Mucosa of descending colon (tissue), 3 donors: ENCODE measurements around the gene OTC. TPM values are rescaled to one million over a fixed set of nuclear protein-coding genes. Genes with fewer than 3 reads are reported as not detected.

Source experiments
- ATAC-seq: fragments of 200-7000 bp; cut with Tn5 transposase; one replicate; pipeline ENCODE4 v1.9.1; 2020; ENCODE audit warnings: mild to moderate bottlenecking, moderate library complexity
- DNase-seq, 3 donors: peaks; one replicate each; pipeline ENCODE4 v3.0.0-alpha.2; 2020
- H3K36me3 ChIP-seq: fragments of 200-600 bp; one replicate; pipeline ENCODE4 v1.8.0; 2021; ENCODE audit warnings: low read depth, mild to moderate bottlenecking
- H3K4me1 ChIP-seq: fragments of 200-600 bp; one replicate; pipeline ENCODE4 v1.8.0; 2021; ENCODE audit warnings: low read depth, mild to moderate bottlenecking
- H3K4me3 ChIP-seq: fragments of 200-600 bp; one replicate; pipeline ENCODE4 v1.8.0; 2021; ENCODE audit warnings: mild to moderate bottlenecking
- H3K9me3 ChIP-seq: fragments of 200-600 bp; one replicate; pipeline ENCODE4 v1.8.0; 2021; ENCODE audit warnings: mild to moderate bottlenecking
- intact Hi-C, 2 donors: fragments of 100-400 bp; cut with DNase I in 1 of 2; cut with micrococcal nuclease in 1 of 2; formaldehyde crosslinking; loops; one replicate each; pipeline versions ENCODE4 v1.11.0 to v1.11.1; 2022; cut with DNase I, micrococcal nuclease
- total RNA-seq, 3 donors: library from RNA; stranded (reverse); fragmentation: NEBNext Ultra II Directional in 2 of 3; extraction: Animal tissue kit (Norgen Biotek cat#: 25700) in 2 of 3; gene quantifications; one replicate each; pipeline versions ENCODE4 v1.2.1 to v1.2.4, GENCODE V29; 2021 to 2023
- TF ChIP-seq, protein P1 (sequence below): fragments of 200-600 bp; IDR thresholded peaks from one replicate; pipeline ENCODE4 v1.8.0; 2022; ENCODE audit warnings: antibody characterized with exemption, mild to moderate bottlenecking
- donor health status: DM: no; HTN: no; CAD: no; lungs with moderate emphysema.
- donor health status: DM: no; HTN: no; CAD: no.
- donor health status: DM: no; HTN: yes; CAD: no.

Gene OTC
- total RNA-seq, 3 donors from 2014 or later: 1.6 to 6.3 (median 3.3) TPM

DNA sequence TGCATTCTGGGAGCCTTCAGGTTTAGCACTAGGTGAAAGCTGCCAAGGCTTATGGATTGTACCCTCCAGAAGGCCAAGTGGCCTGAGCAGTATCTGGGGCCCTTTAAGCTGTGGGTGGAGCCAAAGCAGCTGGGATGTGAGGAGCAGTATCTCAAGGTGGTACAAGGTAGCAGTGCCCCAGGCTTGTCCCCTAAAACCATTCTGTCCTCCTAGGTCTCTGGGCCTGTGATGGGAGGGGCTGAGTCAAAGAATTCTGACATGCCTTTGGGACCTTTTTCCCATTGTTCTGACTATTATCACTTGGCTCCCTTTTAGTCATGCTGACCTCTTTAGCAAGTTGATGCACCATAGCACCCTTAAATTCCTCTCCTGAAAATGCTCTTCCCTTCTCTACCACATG lies 109.9 kb downstream of the OTC start:
- Histone ChIP-seq H3K4me3 (no peak overlapping the region), H3K4me1 (no peaks in the 10 kb centered on the region), H3K36me3 (no peaks in the 10 kb centered on the region), H3K9me3 (no peaks in the 10 kb centered on the region)
- intact Hi-C loops: no loop called here
- ATAC-seq (no peak), DNase-seq (no peak)
- TF ChIP-seq, protein P1, sequence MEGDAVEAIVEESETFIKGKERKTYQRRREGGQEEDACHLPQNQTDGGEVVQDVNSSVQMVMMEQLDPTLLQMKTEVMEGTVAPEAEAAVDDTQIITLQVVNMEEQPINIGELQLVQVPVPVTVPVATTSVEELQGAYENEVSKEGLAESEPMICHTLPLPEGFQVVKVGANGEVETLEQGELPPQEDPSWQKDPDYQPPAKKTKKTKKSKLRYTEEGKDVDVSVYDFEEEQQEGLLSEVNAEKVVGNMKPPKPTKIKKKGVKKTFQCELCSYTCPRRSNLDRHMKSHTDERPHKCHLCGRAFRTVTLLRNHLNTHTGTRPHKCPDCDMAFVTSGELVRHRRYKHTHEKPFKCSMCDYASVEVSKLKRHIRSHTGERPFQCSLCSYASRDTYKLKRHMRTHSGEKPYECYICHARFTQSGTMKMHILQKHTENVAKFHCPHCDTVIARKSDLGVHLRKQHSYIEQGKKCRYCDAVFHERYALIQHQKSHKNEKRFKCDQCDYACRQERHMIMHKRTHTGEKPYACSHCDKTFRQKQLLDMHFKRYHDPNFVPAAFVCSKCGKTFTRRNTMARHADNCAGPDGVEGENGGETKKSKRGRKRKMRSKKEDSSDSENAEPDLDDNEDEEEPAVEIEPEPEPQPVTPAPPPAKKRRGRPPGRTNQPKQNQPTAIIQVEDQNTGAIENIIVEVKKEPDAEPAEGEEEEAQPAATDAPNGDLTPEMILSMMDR: no peak

DNA sequence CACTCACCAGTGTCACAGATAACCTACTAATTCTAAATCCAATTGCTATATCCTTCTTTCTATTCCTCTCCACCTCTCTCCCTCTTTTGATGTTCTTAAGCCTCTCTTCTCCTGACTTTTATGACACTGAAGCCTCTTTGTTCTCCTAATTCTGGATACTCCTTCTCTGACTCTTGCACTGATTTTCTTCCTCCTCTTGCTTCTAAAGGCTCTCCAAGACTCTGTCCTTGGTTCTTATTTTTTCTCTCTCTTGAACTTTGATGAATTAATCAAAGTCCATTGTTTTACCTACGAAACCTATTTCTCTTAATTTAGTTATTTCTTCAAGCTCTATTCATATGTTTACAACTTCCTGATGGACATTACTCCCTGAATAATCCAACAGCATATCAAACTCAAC lies 113.3 kb downstream of the OTC start:
- Histone ChIP-seq H3K9me3 (no peaks in the 10 kb centered on the region), H3K4me3 (no peak overlapping the region), H3K36me3 (no peaks in the 10 kb centered on the region), H3K4me1 (no peaks in the 10 kb centered on the region)
- DNase-seq: no peak
- no peak for ATAC-seq
- intact Hi-C loops: no loop called here
- TF ChIP-seq, protein P1: no peak

DNA sequence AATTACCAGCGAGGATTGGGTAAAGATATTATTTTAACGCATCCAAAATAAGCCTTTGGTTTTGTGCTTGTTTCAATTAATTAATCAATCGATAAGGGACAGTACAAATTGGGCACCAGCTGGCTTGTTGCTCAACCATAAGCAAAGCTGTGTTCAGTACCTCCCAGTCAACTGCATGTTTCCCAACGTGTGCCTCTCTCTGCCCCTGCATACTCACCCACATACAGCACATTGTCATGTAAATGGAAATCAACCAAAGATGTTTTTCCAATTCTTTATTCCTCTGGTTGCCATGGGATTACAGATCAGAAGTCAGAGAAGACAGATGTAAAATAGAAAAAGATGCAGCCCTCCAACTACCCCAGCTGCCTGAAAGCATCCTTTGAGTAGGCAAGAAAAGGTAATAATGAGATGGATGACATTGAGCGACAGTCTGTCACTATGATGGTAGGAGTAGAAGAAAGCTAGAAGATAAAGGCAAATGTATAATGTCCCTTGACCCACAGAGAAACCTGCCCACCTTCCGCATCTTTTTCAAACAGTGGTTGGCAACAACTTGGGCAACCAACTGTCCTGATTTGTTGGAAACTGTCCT lies 116.3 kb downstream of the OTC start:
- no peak overlapping the region for H3K4me3 ChIP-seq
- ATAC-seq (no peak), DNase-seq (no peak)
- TF ChIP-seq, protein P1: no peak
- intact Hi-C loops: no loop called here
- H3K4me1 ChIP-seq: no peaks in the 10 kb centered on the region
- H3K36me3 ChIP-seq: no peaks in the 10 kb centered on the region
- H3K9me3 ChIP-seq: no peaks in the 10 kb centered on the region

Other genes with a start within 250 kb of the OTC start
- gene SRPX, start 131.7 kb upstream of the OTC start, total RNA-seq: 10 to 100 TPM in 2 of 3 donors, 1 to 10 TPM in 1; 6.3 to 50.7 (median 32.6) TPM
- 10 to 100 TPM; 13.1 to 13.6 (median 13.5) TPM for gene RPGR, start 25.1 kb upstream of the OTC start, total RNA-seq
- gene TSPAN7, start 208.9 kb downstream of the OTC start, total RNA-seq: 100 to 1,000 TPM in 2 of 3 donors, 10 to 100 TPM in 1; 61.4 to 138 (median 104) TPM